ENCODE measurements around the gene SRCIN1.

The SRCIN1 gene

GRCh38 chr17:38568845-38569510 is 36.8 kb downstream of the SRCIN1 start:
- ChIA-PET POLR2A (no interaction called here), CTCF (interaction anchor here (1.1 kb wide), 1 partner anchor 10 kb away, joined by 5 read pairs; no protein-coding TSS in a partner anchor)
- no peak for TF ChIP-seq CTCF (IDR thresholded peaks at IDR 0.05; ENCODE audit: insufficient read depth, low read length, missing control alignments)
- no peak overlapping the region for H3K4me3 ChIP-seq (ENCODE audit: low read depth, low read length)
- no peak for DNase-seq (ENCODE audit: low read depth, low spot score)

- POLR2A ChIA-PET = no interaction called here
- TF ChIP-seq CTCF (IDR thresholded peaks at IDR 0.05; ENCODE audit: insufficient read depth, low read length, missing control alignments) = no peak
Observed at GRCh38 chr17:38568274-38568673, 37.5 kb downstream of the SRCIN1 start.

GRCh38 chr17:38567350-38567749 is 38.4 kb downstream of the SRCIN1 start:
- TF ChIP-seq CTCF (IDR thresholded peaks at IDR 0.05; ENCODE audit: insufficient read depth, low read length, missing control alignments) = no peak
- H3K4me3 ChIP-seq (ENCODE audit: low read depth, low read length) = no peak overlapping the region
- DNase-seq (ENCODE audit: low read depth, low spot score) = no peak
- ChIA-PET POLR2A (no interaction called here), CTCF (interaction anchor here (1.1 to 2.2 kb wide), 3 partner anchors 9 to 19 kb away, joined by 3 to 18 read pairs (median 4); no protein-coding TSS in a partner anchor)

More at GRCh38 chr17:38568274-38568673, 37.5 kb downstream of the SRCIN1 start:
- no peak for DNase-seq (ENCODE audit: low read depth, low spot score)
- CTCF ChIA-PET = interaction anchor here (1.1 to 2.2 kb wide), 2 partner anchors 9 to 10 kb away, joined by 5 to 18 read pairs; no protein-coding TSS in a partner anchor
- no peak overlapping the region for H3K4me3 ChIP-seq (ENCODE audit: low read depth, low read length)

GRCh38 chr17:38566666-38567031 is 39.1 kb downstream of the SRCIN1 start:
- no peak for DNase-seq (ENCODE audit: low read depth, low spot score)
- ChIA-PET CTCF (interaction anchor here (0.6 to 2.2 kb wide), 6 partner anchors 9 to 20 kb away, joined by 3 to 18 read pairs (median 4); no protein-coding TSS in a partner anchor), POLR2A (no interaction called here)
- TF ChIP-seq CTCF (IDR thresholded peaks at IDR 0.05; ENCODE audit: insufficient read depth, low read length, missing control alignments) = no peak
- H3K4me3 ChIP-seq (ENCODE audit: low read depth, low read length) = no peak overlapping the region

- H3K4me3 ChIP-seq (ENCODE audit: low read depth, low read length) = no peak overlapping the region
- TF ChIP-seq CTCF (IDR thresholded peaks at IDR 0.05; ENCODE audit: insufficient read depth, low read length, missing control alignments) = no peak
- POLR2A ChIA-PET = no interaction called here
- DNase-seq (ENCODE audit: low read depth, low spot score) = no peak
- CTCF ChIA-PET = interaction anchor here (0.6 to 2.2 kb wide), 12 partner anchors 8 to 101 kb away, joined by 3 to 18 read pairs (median 4); no protein-coding TSS in a partner anchor
Observed at GRCh38 chr17:38565853-38566665, 39.7 kb downstream of the SRCIN1 start.

GRCh38 chr17:38564869-38565268 is 40.9 kb downstream of the SRCIN1 start:
- TF ChIP-seq CTCF (IDR thresholded peaks at IDR 0.05; ENCODE audit: insufficient read depth, low read length, missing control alignments) = no peak
- DNase-seq (ENCODE audit: low read depth, low spot score) = no peak
- ChIA-PET POLR2A (no interaction called here), CTCF (interaction anchor here (0.7 to 2.2 kb wide), 10 partner anchors 10 to 103 kb away, joined by 3 to 7 read pairs (median 4); no protein-coding TSS in a partner anchor)
- H3K4me3 ChIP-seq (ENCODE audit: low read depth, low read length) = no peak overlapping the region
